Measurements from ENCODE around the gene CTRB1.

GRCh38 chr16:75225092-75225491 is 6.3 kb downstream of the CTRB1 start:
- no peak for TF ChIP-seq TAF1 (IDR thresholded peaks at IDR 0.05; ENCODE audit: low read depth)
- no peak for TF ChIP-seq EP300 (IDR thresholded peaks at IDR 0.05; ENCODE audit: borderline replicate concordance)
- TF ChIP-seq, protein P1, sequence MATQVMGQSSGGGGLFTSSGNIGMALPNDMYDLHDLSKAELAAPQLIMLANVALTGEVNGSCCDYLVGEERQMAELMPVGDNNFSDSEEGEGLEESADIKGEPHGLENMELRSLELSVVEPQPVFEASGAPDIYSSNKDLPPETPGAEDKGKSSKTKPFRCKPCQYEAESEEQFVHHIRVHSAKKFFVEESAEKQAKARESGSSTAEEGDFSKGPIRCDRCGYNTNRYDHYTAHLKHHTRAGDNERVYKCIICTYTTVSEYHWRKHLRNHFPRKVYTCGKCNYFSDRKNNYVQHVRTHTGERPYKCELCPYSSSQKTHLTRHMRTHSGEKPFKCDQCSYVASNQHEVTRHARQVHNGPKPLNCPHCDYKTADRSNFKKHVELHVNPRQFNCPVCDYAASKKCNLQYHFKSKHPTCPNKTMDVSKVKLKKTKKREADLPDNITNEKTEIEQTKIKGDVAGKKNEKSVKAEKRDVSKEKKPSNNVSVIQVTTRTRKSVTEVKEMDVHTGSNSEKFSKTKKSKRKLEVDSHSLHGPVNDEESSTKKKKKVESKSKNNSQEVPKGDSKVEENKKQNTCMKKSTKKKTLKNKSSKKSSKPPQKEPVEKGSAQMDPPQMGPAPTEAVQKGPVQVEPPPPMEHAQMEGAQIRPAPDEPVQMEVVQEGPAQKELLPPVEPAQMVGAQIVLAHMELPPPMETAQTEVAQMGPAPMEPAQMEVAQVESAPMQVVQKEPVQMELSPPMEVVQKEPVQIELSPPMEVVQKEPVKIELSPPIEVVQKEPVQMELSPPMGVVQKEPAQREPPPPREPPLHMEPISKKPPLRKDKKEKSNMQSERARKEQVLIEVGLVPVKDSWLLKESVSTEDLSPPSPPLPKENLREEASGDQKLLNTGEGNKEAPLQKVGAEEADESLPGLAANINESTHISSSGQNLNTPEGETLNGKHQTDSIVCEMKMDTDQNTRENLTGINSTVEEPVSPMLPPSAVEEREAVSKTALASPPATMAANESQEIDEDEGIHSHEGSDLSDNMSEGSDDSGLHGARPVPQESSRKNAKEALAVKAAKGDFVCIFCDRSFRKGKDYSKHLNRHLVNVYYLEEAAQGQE (IDR thresholded peaks at IDR 0.05; ENCODE audit: low read depth): no peak
- no peak for TF ChIP-seq CREB1 (IDR thresholded peaks at IDR 0.05; ENCODE audit: low read depth)
- TF ChIP-seq MAX (IDR thresholded peaks at IDR 0.05): no peak
- TF ChIP-seq RAD21 (IDR thresholded peaks at IDR 0.05; ENCODE audit: low read depth): no peak
- no peak for TF ChIP-seq NFIC (IDR thresholded peaks at IDR 0.05)
- TF ChIP-seq CEBPB (IDR thresholded peaks at IDR 0.05): no peak
- TF ChIP-seq FOXM1 (IDR thresholded peaks at IDR 0.05; ENCODE audit: borderline replicate concordance, low read depth): no peak
- no peak for TF ChIP-seq YY1 (IDR thresholded peaks at IDR 0.05; ENCODE audit: low read depth)
- no peak for TF ChIP-seq ZBTB7A (IDR thresholded peaks at IDR 0.05; ENCODE audit: low read depth)

All from Ishikawa (cell line).